VCaP (cell line): ENCODE data around the gene ABCA2.

Experiments used
- H3K27ac ChIP-seq: fragments of 450-650 bp; 2 replicates; pipeline ENCODE4 v1.5.1; 2017
- CTCF ChIP-seq: fragments of 450-650 bp; conservative IDR thresholded peaks from 2 replicates; pipeline ENCODE4 v1.5.1; 2017; ENCODE audit warnings: mild to moderate bottlenecking, moderate library complexity

The ABCA2 gene

GRCh38 chr9:137045294-137046087 lies 17.5 kb upstream of the ABCA2 start:
- no peak for TF ChIP-seq CTCF
- H3K27ac ChIP-seq = peak overlapping the region; percentile 99

- H3K27ac ChIP-seq = peak overlapping the region; percentile 99
- no peak for TF ChIP-seq CTCF
Measured at GRCh38 chr9:137044502-137045177, 16.6 kb upstream of the ABCA2 start.

GRCh38 chr9:137044037-137044436 lies 16.0 kb upstream of the ABCA2 start:
- peak overlapping the region; percentile 99 for H3K27ac ChIP-seq
- TF ChIP-seq CTCF = no peak

GRCh38 chr9:137042751-137043727 lies 15.0 kb upstream of the ABCA2 start:
- peak overlapping the region; percentile 99 for H3K27ac ChIP-seq
- TF ChIP-seq CTCF = no peak

- H3K27ac ChIP-seq = peak overlapping the region; percentile 11; the same call in 1 of the 2 replicates
- TF ChIP-seq CTCF = no peak
Measured at GRCh38 chr9:137041124-137041523, 13.1 kb upstream of the ABCA2 start.

GRCh38 chr9:137040568-137040967 lies 12.5 kb upstream of the ABCA2 start:
- peak overlapping the region; percentile 11; the same call in 1 of the 2 replicates for H3K27ac ChIP-seq
- TF ChIP-seq CTCF = no peak
